Stimulated activated CD8-positive, alpha-beta memory T cell treated with anti-CD3 and anti-CD28 coated beads, Interleukin-7, amount 100 ng/mL, for 24 hours (primary cell): ENCODE data around the gene CDH22.

Source experiments
- DNase-seq: peaks from one replicate; pipeline ENCODE4 v3.0.0-alpha.2; 2020; ENCODE audit warnings: low read depth

Gene CDH22

GRCh38 chr20:46308258-46309157 lies at the start of gene CDH22:
Gene CDH22 (minus strand): TSS chr20:46308498. CDS start chr20:46251294, 57,204 bp downstream.
- DNase-seq: no peak

- no peak for DNase-seq
These were observed 48.8 kb upstream of the CDH22 start for GRCh38 chr20:46357030-46357514.

DNA sequence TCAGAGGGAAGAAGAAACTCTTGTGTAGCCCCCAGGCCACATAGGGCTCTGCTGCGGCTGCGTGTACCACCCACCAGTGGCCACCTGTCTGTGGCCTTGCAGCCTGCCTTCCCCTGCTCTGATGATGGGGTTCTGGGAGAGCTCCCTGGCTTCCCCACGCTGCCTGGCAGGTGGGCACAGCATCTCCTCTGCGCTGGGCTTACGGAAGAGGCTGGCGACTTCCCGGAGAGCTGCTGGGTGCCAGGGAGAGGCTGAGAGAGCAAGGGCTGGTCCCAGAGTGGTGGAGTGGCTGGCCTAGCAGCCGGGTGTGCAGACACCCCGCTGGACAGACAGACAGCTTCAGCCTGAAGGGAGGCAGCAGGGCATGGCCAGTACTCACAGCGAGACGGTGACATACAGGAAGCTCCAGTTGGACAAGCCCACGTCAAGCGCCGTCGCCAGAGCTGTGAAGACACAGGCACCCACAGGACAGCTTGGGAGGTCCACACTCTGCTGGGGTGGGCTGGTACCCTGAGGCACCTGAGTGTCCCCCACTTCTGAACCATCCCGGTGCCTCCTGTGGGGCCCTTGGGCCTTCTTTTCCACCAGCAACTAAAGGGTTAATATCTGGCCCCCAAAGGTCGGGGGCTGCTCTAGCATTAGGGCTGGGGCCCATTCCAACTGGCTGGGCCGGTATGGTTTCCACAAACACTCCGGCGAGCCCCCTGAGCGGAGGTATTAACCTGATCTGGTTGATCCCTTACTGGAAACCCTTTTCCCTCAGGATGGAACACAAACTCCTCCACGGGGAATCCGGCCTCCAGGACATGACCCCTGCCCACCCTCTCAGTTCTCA lies 48.1 kb upstream of the CDH22 start:
- no peak for DNase-seq

DNA sequence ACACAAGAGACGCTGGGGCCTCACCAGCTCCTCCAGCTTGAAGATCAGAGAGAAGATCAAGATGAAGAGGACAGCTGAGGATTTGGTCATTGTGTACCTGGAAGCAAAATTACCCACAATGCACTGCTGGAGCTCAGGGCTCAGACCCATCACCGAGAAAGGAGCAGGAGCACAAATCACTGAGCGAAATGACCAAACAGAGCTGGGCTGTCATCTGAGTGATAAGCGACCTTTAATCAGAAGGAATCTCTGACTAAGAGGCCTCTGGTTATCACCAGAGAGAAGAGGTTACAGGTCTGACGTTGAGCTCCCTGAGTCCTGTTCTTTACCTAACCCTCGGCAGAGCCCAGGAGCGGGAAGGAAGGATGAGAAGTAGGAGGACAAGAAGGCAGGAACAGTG lies 47.5 kb upstream of the CDH22 start:
- DNase-seq: no peak

- no peak for DNase-seq
These were observed 46.8 kb upstream of the CDH22 start for GRCh38 chr20:46354920-46355654.

DNA sequence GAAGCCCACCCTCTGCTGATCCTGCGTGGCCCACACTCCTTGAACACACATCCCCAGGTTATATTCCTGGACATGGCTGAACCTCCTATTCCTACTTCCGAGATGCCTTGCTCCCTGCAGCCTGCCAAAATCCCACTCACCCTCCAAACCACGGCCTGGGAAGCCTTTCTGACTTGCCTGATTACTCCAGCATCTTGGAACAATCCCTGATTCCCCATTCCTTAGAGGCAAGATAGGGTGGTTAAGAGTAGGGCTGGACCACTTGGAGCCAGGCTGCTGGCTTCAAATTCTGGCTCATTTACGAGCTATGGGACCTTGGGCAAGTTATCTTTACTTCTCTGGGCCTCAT lies 45.9 kb upstream of the CDH22 start:
- no peak for DNase-seq

- DNase-seq: no peak
These were observed 45.4 kb upstream of the CDH22 start for GRCh38 chr20:46353500-46354206.

GRCh38 chr20:46352370-46352938 lies 44.2 kb upstream of the CDH22 start:
- no peak for DNase-seq

GRCh38 chr20:46351357-46352058 lies 43.2 kb upstream of the CDH22 start:
- DNase-seq: no peak

DNA sequence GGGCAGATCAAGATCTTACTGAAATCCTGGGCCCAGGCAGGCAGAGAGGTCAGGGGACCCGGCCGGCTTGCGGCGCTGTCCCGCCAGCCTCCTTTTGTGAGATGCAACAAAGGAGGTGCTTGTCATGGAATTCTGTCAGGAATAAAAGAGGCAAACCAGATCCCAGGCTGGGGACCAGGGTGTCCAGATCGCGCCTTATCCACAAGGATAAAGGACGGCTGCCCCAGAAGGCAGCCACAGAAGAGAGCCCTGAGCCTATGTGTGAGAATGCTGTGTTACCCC lies 42.6 kb upstream of the CDH22 start:
- DNase-seq: no peak

GRCh38 chr20:46350201-46350985 lies 42.1 kb upstream of the CDH22 start:
- no peak for DNase-seq

DNA sequence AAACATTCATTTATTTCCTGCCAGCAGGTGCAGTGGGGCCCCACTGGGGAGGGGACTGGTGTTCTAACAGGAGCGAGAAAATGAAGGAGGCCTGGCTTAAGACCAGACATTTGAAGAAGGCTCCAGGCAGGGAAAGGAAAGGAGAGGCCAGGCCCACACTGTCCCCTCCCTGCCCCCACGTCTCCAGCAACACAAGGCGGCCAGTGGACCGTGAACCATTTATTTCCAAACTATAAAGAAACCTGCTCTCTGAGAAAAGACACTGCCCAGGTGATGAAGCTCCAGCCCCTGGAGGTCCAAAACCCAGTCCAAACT lies 41.4 kb upstream of the CDH22 start:
- no peak for DNase-seq

- no peak for DNase-seq
These were observed 40.9 kb upstream of the CDH22 start for GRCh38 chr20:46349035-46349741.

GRCh38 chr20:46347841-46348803 lies 39.8 kb upstream of the CDH22 start:
- no peak for DNase-seq

- DNase-seq: no peak
These were observed 38.5 kb upstream of the CDH22 start for GRCh38 chr20:46346770-46347169.

DNA sequence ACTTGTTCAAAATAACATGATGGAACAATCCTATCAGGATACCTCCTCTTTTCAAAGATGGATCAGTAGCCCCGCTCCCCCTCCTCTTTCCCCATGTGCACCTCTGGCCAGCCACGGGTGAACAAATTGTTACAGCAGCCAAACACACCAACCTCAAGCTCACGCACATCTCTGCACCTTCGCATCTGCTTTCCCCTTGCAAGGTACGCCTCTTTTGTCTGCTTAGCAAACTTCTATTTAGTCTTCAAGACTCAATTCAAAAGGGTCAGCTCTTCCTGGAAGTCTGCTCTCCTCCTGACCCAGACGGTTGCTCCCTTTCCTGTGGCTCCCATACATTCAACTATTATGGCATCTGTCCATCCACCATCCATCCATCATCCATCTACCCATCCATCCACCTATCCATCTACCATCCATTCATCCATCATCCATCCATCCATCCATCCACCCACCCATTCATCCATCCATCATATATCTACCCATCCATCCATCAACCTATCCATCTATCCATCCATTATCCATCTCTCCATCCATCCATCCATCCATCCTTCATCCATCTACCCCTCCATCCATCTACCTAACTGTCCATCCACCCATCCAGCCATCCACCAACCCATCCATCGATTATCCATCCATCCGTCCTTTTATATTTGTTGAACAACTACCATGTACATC lies 36.3 kb upstream of the CDH22 start:
- no peak for DNase-seq

DNA sequence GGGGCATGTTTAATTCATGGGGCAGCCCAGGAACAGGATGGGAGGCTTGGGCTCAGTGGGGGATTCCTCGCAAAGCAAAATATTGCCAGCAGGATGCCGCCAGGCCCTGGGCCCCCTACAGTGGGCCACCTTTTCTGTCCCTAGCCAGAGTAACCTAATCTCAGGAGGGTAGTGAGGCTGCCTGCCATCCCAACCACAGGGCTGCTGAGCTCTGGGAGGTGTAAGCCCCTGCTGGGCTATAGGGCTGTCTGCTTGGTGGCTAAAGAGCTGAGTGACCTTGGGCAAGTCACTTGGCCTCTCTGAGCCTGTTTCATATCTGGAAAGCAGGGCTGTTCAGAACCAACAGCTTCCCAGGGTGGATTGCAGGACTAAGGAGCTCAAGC lies 35.7 kb upstream of the CDH22 start:
- DNase-seq: no peak
